Measurements from ENCODE around the gene UACA.

Gene UACA

DNA sequence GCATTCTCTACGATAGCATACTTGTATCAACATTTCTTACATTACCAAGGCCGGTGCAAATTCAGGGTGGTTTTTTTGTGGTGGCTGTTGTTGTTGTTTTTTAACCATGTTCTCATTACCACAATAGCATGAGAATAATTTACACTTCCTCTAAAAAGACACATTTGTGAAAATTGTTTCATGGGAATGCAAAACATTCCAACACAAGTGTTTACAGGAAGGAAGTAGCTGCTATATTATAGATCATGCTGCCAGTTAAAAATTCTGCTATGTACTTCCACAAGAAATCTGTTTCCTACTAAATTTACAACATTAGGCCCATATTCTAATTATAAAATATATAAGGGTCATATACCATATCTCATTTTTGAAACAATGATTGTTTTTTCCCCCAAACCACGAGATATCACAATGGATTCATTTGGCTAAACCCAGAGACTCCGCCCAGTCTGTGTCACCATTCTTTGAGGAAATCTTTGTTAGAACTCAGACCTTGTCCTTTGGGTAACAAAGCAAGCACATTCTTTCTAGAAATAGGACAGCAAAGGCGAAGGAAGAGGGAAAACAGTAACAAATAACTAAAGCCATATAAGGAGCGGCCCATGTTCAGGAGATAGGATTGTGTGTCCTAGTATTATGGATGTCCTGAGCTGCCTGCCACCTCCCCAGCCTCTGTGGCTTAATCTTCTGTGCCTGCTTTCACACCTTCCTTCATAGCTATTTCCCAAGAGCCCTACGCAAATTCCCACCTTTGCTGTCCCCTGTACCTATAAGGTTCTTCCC is 60.1 kb downstream of the UACA start:
- ChIA-PET CTCF (interaction anchor here (1.3 to 2.8 kb wide), 3 partner anchors 10 to 109 kb away, joined by 3 to 17 read pairs (median 9); no protein-coding TSS in a partner anchor), POLR2A (interaction anchor here (1.2 kb wide), 1 partner anchor 9 kb away, joined by 4 read pairs; no protein-coding TSS in a partner anchor)
- no peak for DNase-seq (ENCODE audit: extremely low spot score)
- TF ChIP-seq ZNF384 (IDR thresholded peaks at IDR 0.05) (no peak), L3MBTL2 (conservative IDR thresholded peaks at IDR 0.05) (no peak), CTBP1 (IDR thresholded peaks at IDR 0.05; ENCODE audit: borderline replicate concordance) (no peak), NFRKB (IDR thresholded peaks at IDR 0.05) (no peak), SP1 (IDR thresholded peaks at IDR 0.05) (no peak), LEF1 (IDR thresholded peaks at IDR 0.05; ENCODE audit: borderline replicate concordance) (no peak), SUZ12 (IDR thresholded peaks at IDR 0.05) (no peak), TARDBP (IDR thresholded peaks at IDR 0.05) (no peak), FOXA1 (IDR thresholded peaks at IDR 0.05) (no peak), FOXK2 (IDR thresholded peaks at IDR 0.05) (no peak), HDGF (IDR thresholded peaks at IDR 0.05; ENCODE audit: borderline replicate concordance) (no peak), FOXM1 (IDR thresholded peaks at IDR 0.05; ENCODE audit: borderline replicate concordance) (no peak), ARNT (IDR thresholded peaks at IDR 0.05) (no peak), BHLHE40 (IDR thresholded peaks at IDR 0.05; ENCODE audit: borderline replicate concordance) (no peak), ELF4 (IDR thresholded peaks at IDR 0.05) (no peak)
- TF ChIP-seq, protein P1, sequence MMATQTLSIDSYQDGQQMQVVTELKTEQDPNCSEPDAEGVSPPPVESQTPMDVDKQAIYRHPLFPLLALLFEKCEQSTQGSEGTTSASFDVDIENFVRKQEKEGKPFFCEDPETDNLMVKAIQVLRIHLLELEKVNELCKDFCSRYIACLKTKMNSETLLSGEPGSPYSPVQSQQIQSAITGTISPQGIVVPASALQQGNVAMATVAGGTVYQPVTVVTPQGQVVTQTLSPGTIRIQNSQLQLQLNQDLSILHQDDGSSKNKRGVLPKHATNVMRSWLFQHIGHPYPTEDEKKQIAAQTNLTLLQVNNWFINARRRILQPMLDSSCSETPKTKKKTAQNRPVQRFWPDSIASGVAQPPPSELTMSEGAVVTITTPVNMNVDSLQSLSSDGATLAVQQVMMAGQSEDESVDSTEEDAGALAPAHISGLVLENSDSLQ (IDR thresholded peaks at IDR 0.05), result no peak

DNA sequence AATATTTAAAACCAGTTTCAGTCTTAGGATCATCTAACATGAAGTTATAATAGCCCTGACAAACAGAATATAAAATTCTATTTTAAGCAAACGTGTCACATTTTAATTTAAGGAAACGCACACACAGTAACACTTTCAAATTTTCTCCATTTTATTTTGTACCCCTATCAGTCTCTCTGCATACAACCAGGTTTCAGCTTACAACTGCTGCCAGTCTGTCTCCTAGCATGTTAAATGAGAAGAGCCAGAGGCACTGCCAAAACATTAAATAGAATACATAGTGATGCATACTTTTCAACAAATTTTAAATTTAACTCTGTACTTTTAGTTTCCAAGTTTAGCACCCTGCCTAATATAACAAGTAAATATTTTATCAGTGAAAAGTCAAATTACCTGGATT is 60.8 kb downstream of the UACA start:
- ChIA-PET CTCF (interaction anchor here (0.6 to 2.8 kb wide), 3 partner anchors 11 to 75 kb away, joined by 3 to 17 read pairs (median 9); no protein-coding TSS in a partner anchor), POLR2A (interaction anchor here (0.9 to 2.1 kb wide), 5 partner anchors 9 to 61 kb away, joined by 3 to 16 read pairs (median 3); no protein-coding TSS in a partner anchor)
- TF ChIP-seq ELF4 (IDR thresholded peaks at IDR 0.05) (no peak), L3MBTL2 (conservative IDR thresholded peaks at IDR 0.05) (no peak), TARDBP (IDR thresholded peaks at IDR 0.05) (no peak), CTBP1 (IDR thresholded peaks at IDR 0.05; ENCODE audit: borderline replicate concordance) (no peak), FOXK2 (IDR thresholded peaks at IDR 0.05) (no peak), HDGF (IDR thresholded peaks at IDR 0.05; ENCODE audit: borderline replicate concordance) (no peak), FOXA1 (IDR thresholded peaks at IDR 0.05) (no peak), ARNT (IDR thresholded peaks at IDR 0.05) (no peak), SP1 (IDR thresholded peaks at IDR 0.05) (no peak), FOXM1 (IDR thresholded peaks at IDR 0.05; ENCODE audit: borderline replicate concordance) (no peak), LEF1 (IDR thresholded peaks at IDR 0.05; ENCODE audit: borderline replicate concordance) (no peak), NFRKB (IDR thresholded peaks at IDR 0.05) (no peak)
- DNase-seq (ENCODE audit: extremely low spot score), result no peak

DNA sequence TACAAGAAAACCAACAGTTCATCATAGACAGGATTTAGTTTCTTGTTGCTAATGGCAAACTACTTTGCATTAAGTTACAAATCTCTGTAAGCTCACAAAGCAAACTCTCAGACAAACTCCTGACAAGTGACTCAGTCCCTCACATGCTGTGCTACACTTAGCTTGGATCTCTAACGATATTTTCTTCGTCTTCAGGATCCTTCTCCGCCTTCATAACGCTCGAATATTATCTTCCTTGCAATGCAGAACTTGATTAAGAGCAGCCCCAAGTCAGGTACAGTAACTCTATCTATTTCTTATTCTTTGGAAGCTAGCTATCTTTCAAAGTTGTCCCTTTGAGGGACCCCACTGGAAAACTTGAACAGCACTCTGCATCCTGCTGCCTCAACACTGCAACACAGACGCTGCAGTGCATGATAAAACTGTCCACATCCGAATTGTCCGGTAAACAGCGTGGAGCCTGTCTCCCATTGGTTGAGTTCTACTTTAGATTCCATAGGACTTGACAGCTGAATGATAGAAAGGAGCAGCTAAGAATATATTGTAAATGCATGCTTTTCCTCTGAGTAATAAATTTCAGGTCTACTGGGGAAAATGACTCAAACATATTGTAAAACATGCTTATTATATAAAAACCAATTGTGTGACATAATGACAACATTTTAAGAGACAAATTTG is 61.3 kb downstream of the UACA start:
- POLR2A ChIA-PET, result interaction anchor here (0.9 to 2.1 kb wide), 5 partner anchors 12 to 200 kb away, joined by 3 to 16 read pairs (median 3); no protein-coding TSS in a partner anchor
- peak; percentile 57 for DNase-seq (ENCODE audit: extremely low spot score)
- TF ChIP-seq, protein P1 (IDR thresholded peaks at IDR 0.05), result peak; percentile 59
- no peak for TF ChIP-seq L3MBTL2 (conservative IDR thresholded peaks at IDR 0.05)
- CTCF ChIA-PET, result interaction anchor here (0.6 to 2.8 kb wide), 4 partner anchors 12 to 133 kb away, joined by 3 to 17 read pairs (median 3); no protein-coding TSS in a partner anchor

DNA sequence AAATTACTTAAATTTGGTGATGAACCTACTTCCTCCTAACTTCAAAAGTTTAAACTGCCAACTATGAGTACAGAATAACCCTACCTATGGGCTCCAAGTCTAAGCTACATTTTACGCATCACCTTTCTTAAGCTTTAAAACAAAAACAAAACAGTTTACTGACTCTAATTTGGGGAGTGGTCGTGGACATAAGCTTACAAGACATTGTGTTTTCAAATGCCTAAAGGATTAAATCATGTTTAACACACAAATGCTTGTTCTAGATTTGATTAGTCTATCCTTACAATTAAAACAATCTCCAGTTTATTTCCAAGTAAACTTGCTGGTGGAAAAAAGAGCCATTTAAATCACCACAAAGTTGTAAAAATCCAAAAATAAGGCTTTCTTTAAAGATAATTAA is 62.2 kb downstream of the UACA start:
- POLR2A ChIA-PET, result interaction anchor here (1.0 to 2.1 kb wide), 3 partner anchors 12 to 199 kb away, joined by 3 to 16 read pairs (median 3); no protein-coding TSS in a partner anchor
- TF ChIP-seq FOXA1 (IDR thresholded peaks at IDR 0.05) (no peak), L3MBTL2 (conservative IDR thresholded peaks at IDR 0.05) (no peak), SP1 (IDR thresholded peaks at IDR 0.05) (no peak), TARDBP (IDR thresholded peaks at IDR 0.05) (no peak), SUZ12 (IDR thresholded peaks at IDR 0.05) (no peak), FOXM1 (IDR thresholded peaks at IDR 0.05; ENCODE audit: borderline replicate concordance) (no peak), ARNT (IDR thresholded peaks at IDR 0.05) (no peak), ELF4 (IDR thresholded peaks at IDR 0.05) (no peak), LEF1 (IDR thresholded peaks at IDR 0.05; ENCODE audit: borderline replicate concordance) (no peak), BHLHE40 (IDR thresholded peaks at IDR 0.05; ENCODE audit: borderline replicate concordance) (no peak)
- TF ChIP-seq, protein P1 (IDR thresholded peaks at IDR 0.05), result no peak
- CTCF ChIA-PET, result interaction anchor here (0.7 to 1.0 kb wide), 2 partner anchors 13 to 132 kb away, joined by 3 read pairs; no protein-coding TSS in a partner anchor
- DNase-seq (ENCODE audit: extremely low spot score), result no peak

DNA sequence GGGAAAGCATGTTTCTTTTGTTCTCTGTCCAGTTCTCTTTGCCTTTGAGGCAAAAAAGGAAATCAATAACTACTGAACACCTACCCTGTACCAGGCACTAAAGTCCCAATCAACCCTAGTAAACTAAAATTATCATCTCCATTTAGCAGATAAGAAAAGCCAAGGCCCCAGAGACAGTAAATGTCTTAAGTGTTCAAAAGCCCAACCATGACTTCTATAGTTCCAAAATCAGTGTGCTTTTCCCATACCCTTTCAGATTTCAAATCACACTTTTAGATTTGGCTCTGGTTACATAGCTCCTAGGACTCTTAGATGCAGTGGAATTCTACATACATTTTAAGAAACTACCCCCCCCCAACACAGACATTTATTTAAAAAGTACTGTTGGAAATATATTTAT is 63.5 kb downstream of the UACA start:
- DNase-seq (ENCODE audit: extremely low spot score), result no peak
- TF ChIP-seq CTBP1 (IDR thresholded peaks at IDR 0.05; ENCODE audit: borderline replicate concordance) (no peak), TARDBP (IDR thresholded peaks at IDR 0.05) (no peak), FOXM1 (IDR thresholded peaks at IDR 0.05; ENCODE audit: borderline replicate concordance) (no peak), L3MBTL2 (conservative IDR thresholded peaks at IDR 0.05) (no peak), ELF4 (IDR thresholded peaks at IDR 0.05) (no peak), FOXK2 (IDR thresholded peaks at IDR 0.05) (no peak), BHLHE40 (IDR thresholded peaks at IDR 0.05; ENCODE audit: borderline replicate concordance) (no peak), LEF1 (IDR thresholded peaks at IDR 0.05; ENCODE audit: borderline replicate concordance) (no peak), SP1 (IDR thresholded peaks at IDR 0.05) (no peak)
- ChIA-PET CTCF (no interaction called here), POLR2A (no interaction called here)

Data from HEK293T (cell line).